H1 (cell line): ENCODE results near the gene RHEB. TPM values are rescaled to one million over a fixed set of nuclear protein-coding genes. Genes with fewer than 3 reads are reported as not detected.
A peak's percentile ranks its signal among the peaks of the same experiment; 100 is the strongest.

ENCODE experiments used
- CTCF ChIA-PET: fragments of 300-600 bp; sonication (Branson Sonifier 250); formaldehyde crosslinking; loops from one replicate; lab custom pipeline; 2021; ENCODE audit not compliant: partially characterized antibody; lab: Charles Lee
- POLR2A ChIA-PET: fragments of 300-600 bp; sonication (Branson Sonifier 250); formaldehyde crosslinking; loops from one replicate; lab custom pipeline; 2021; ENCODE audit warnings: inconsistent platforms; ENCODE audit not compliant: partially characterized antibody; lab: Charles Lee
- DNase-seq, 2 experiments: peaks; one replicate each; pipeline versions ENCODE4 v3.0.0 to v3.0.0-alpha.2; 2010 to 2022; ENCODE audit warnings: low spot score in 2 of 2, low read depth in 1 of 2, mixed read lengths in 1 of 2
- FAIRE-seq: peaks from 2 replicates; lab custom pipeline; 2011; peaks lifted over from hg19 to GRCh38; lab: Jason Lieb, UNC
- H2AFZ ChIP-seq: 2 replicates; pipeline ENCODE4 v1.8.1; 2012; ENCODE audit warnings: low read length, inconsistent platforms
- H2AK5ac ChIP-seq: 2 replicates; pipeline ENCODE4 v1.6.1; 2013; ENCODE audit warnings: low read depth, low read length
- H2BK120ac ChIP-seq: replicated peaks from 2 replicates; pipeline ENCODE3; 2013; ENCODE audit warnings: low read depth, low read length, inconsistent platforms
- H2BK12ac ChIP-seq: 2 replicates; pipeline ENCODE4 v1.6.1; 2013; ENCODE audit warnings: low read depth, low read length
- H2BK15ac ChIP-seq: 2 replicates; pipeline ENCODE4 v1.6.1; 2013; ENCODE audit warnings: low read length
- H2BK20ac ChIP-seq: 2 replicates; pipeline ENCODE4 v1.6.1; 2013; ENCODE audit warnings: low read length
- H2BK5ac ChIP-seq: 2 replicates; pipeline ENCODE4 v1.6.1; 2013; ENCODE audit warnings: low read depth, low read length
- H3K14ac ChIP-seq: 2 replicates; pipeline ENCODE4 v1.6.1; 2013; ENCODE audit warnings: inconsistent platforms; ENCODE audit not compliant: insufficient read length
- H3K18ac ChIP-seq: 2 replicates; pipeline ENCODE4 v1.6.1; 2013; ENCODE audit warnings: low read length; ENCODE audit errors: extremely low read depth
- H3K23ac ChIP-seq: 2 replicates; pipeline ENCODE4 v1.6.1; 2013; ENCODE audit warnings: inconsistent platforms; ENCODE audit not compliant: insufficient read length
- H3K23me2 ChIP-seq: 2 replicates; pipeline ENCODE4 v1.6.1; 2013; ENCODE audit warnings: low read depth, low read length
- H3K27ac ChIP-seq: 2 replicates; pipeline ENCODE4 v1.6.1; 2011; ENCODE audit warnings: low read depth, low read length, inconsistent platforms
- H3K27me3 ChIP-seq, 4 experiments: replicated peaks in 1 of 4; 1 replicate in 1 of 4; 2 replicates in 3 of 4; pipeline versions ENCODE4 v1.6.1 to v1.8.1; 2011 to 2013; ENCODE audit warnings: low read length in 3 of 4, mild to moderate bottlenecking in 3 of 4, inconsistent platforms in 2 of 4, mixed read lengths in 2 of 4, moderate library complexity in 1 of 4; ENCODE audit not compliant: control insufficient read depth in 3 of 4, insufficient read depth in 3 of 4; ENCODE audit errors: extremely low read depth in 1 of 4
- H3K36me3 ChIP-seq, 4 experiments: 2 replicates each; pipeline versions ENCODE4 v1.6.1 to v1.8.1; 2011 to 2013; ENCODE audit warnings: mild to moderate bottlenecking in 4 of 4, low read length in 3 of 4, moderate library complexity in 2 of 4, control low read depth in 1 of 4, inconsistent platforms in 1 of 4; ENCODE audit not compliant: insufficient read depth in 4 of 4, control insufficient read depth in 2 of 4
- H3K4ac ChIP-seq: replicated peaks from 2 replicates; pipeline ENCODE3; 2013; ENCODE audit warnings: low read length, low read depth, mixed read lengths, inconsistent platforms; ENCODE audit not compliant: insufficient read length
- H3K4me1 ChIP-seq, 4 experiments: replicated peaks in 1 of 4; 1 replicate in 1 of 4; 2 replicates in 3 of 4; pipeline versions ENCODE4 v1.6.1 to v1.8.1; 2011 to 2013; ENCODE audit warnings: low read length in 3 of 4, inconsistent platforms in 2 of 4, mixed read lengths in 1 of 4; ENCODE audit not compliant: insufficient read depth in 4 of 4, control insufficient read depth in 3 of 4
- H3K4me2 ChIP-seq, 2 experiments: 2 replicates each; pipeline versions ENCODE4 v1.6.1 to v1.8.1; 2011 to 2013; ENCODE audit warnings: low read depth in 2 of 2, low read length in 2 of 2, control low read depth in 1 of 2, inconsistent platforms in 1 of 2, mild to moderate bottlenecking in 1 of 2; ENCODE audit not compliant: insufficient read depth in 1 of 2
- H3K4me3 ChIP-seq, 4 experiments: fragments of 200-600, 300-600 bp in 1 of 4; sonication (generic), shearing (Covaris generic), sonication (Bioruptor Twin) in 1 of 4; 2 replicates each; pipeline versions ENCODE4 v1.5.1 to v1.8.1; 2011 to 2016; ENCODE audit warnings: low read length in 4 of 4, low read depth in 3 of 4, control low read depth in 2 of 4, inconsistent platforms in 2 of 4, mild to moderate bottlenecking in 2 of 4, mixed read lengths in 1 of 4, moderate library complexity in 1 of 4; ENCODE audit not compliant: insufficient read depth in 2 of 4; ENCODE audit errors: extremely low read depth in 1 of 4
- H3K56ac ChIP-seq: replicated peaks from 2 replicates; pipeline ENCODE3; 2013; ENCODE audit warnings: low read depth, mild to moderate bottlenecking, mixed read lengths, low read length, inconsistent platforms; ENCODE audit not compliant: insufficient read length
- H3K79me1 ChIP-seq: 2 replicates; pipeline ENCODE4 v1.6.1; 2013; ENCODE audit warnings: low read depth, low read length, control low read depth
- H3K79me2 ChIP-seq, 2 experiments: 2 replicates each; pipeline versions ENCODE4 v1.6.1 to v1.8.1; 2012 to 2013; ENCODE audit warnings: low read length in 2 of 2, mild to moderate bottlenecking in 2 of 2, inconsistent platforms in 1 of 2; ENCODE audit not compliant: insufficient read depth in 2 of 2, control insufficient read depth in 1 of 2
- H3K9ac ChIP-seq, 4 experiments: replicated peaks in 1 of 4; 1 replicate in 1 of 4; 2 replicates in 3 of 4; pipeline versions ENCODE4 v1.6.1 to v1.8.1; 2011 to 2013; ENCODE audit warnings: low read depth in 3 of 4, low read length in 3 of 4, control low read depth in 2 of 4, mild to moderate bottlenecking in 2 of 4, moderate library complexity in 2 of 4, inconsistent platforms in 1 of 4; ENCODE audit errors: extremely low read depth in 1 of 4
- H3K9me3 ChIP-seq, 2 experiments: 2 replicates each; pipeline versions ENCODE4 v1.6.1 to v1.8.1; 2012 to 2013; ENCODE audit warnings: mild to moderate bottlenecking in 2 of 2, moderate library complexity in 2 of 2, control low read depth in 1 of 2, inconsistent platforms in 1 of 2, low read depth in 1 of 2, low read length in 1 of 2, mixed read lengths in 1 of 2; ENCODE audit not compliant: insufficient read depth in 2 of 2
- H4K20me1 ChIP-seq, 2 experiments: replicated peaks in 1 of 2; 2 replicates each; pipeline versions ENCODE3 to v1.8.1; 2011 to 2013; ENCODE audit warnings: inconsistent platforms in 2 of 2, low read length in 2 of 2, mild to moderate bottlenecking in 1 of 2; ENCODE audit not compliant: insufficient read depth in 2 of 2, control insufficient read depth in 1 of 2
- H4K5ac ChIP-seq: 2 replicates; pipeline ENCODE4 v1.6.1; 2013; ENCODE audit warnings: low read length, low read depth, mixed read lengths, inconsistent platforms; ENCODE audit not compliant: insufficient read length
- H4K8ac ChIP-seq: 2 replicates; pipeline ENCODE4 v1.8.0; 2013; ENCODE audit warnings: mild to moderate bottlenecking, moderate library complexity, low read length, inconsistent platforms; ENCODE audit not compliant: insufficient read depth; ENCODE audit errors: extremely low read depth
- H4K91ac ChIP-seq: replicated peaks from 2 replicates; pipeline ENCODE3; 2013; ENCODE audit warnings: low read length, mixed read lengths, inconsistent platforms; ENCODE audit not compliant: insufficient read length
- EGR1 ChIP-seq: IDR thresholded peaks from 2 replicates; pipeline ENCODE4 v1.6.1; 2011; ENCODE audit warnings: low read depth, low read length, borderline replicate concordance
- HDAC6 ChIP-seq: IDR thresholded peaks from one replicate; pipeline ENCODE4 v1.7.1; 2012; ENCODE audit warnings: low read depth, mild to moderate bottlenecking, inconsistent platforms, low read length, moderate library complexity
- NRF1 ChIP-seq: IDR thresholded peaks from 2 replicates; pipeline ENCODE4 v1.6.1; 2011; ENCODE audit warnings: mild to moderate bottlenecking, low read depth, low read length, improper control_type of control experiment
- POLR2AphosphoS5 ChIP-seq: IDR thresholded peaks from 2 replicates; pipeline ENCODE4 v1.6.1; 2011; ENCODE audit warnings: low read depth, low read length
- YY1 ChIP-seq: IDR thresholded peaks from 2 replicates; pipeline ENCODE4 v1.6.1; 2011; ENCODE audit warnings: low read depth, mild to moderate bottlenecking, low read length
- WGBS, 2 experiments: shearing (Covaris generic) in 1 of 2; methylation state at CpG; one replicate each; pipeline versions ENCODE4 v1.1.6 to v1.1.7; 2013 to 2015; ENCODE audit warnings: low lambda C conversion rate in 2 of 2, mixed read lengths in 2 of 2, inconsistent platforms in 1 of 2, low coverage in 1 of 2, missing lambda C conversion rate in 1 of 2; ENCODE audit not compliant: insufficient replicate concordance in 2 of 2, insufficient coverage in 1 of 2, insufficient read length in 1 of 2; ENCODE audit errors: extremely low coverage in 1 of 2, missing lambda C conversion rate in 1 of 2; 5-methylcytosine and 5-hydroxymethylcytosine counted together
- polyA plus RNA-seq, 7 experiments: library from polyadenylated mRNA; depleted of rRNA in 3 of 7; stranded (reverse) in 5 of 7; unstranded in 2 of 7; fragments of >200 nt in 5 of 7; fragments of 200-250 nt in 2 of 7; gene quantifications; 1 replicate in 5 of 7; 2 replicates in 1 of 7; 4 replicates in 1 of 7; pipeline versions ENCODE4 v1.2.1 to v1.2.3, GENCODE V29; 2011 to 2013; ENCODE audit warnings: missing spikeins in 2 of 7, mixed read lengths in 2 of 7
- total RNA-seq: library from RNA; stranded (reverse); fragmentation: NEBNext Ultra II Directional; extraction: Animal tissue kit (Norgen Biotek cat#: 25700); gene quantifications from 2 replicates; pipeline ENCODE4 v1.2.1, GENCODE V29; 2021

Gene RHEB
- total and polyA plus RNA-seq, 2 of the 8 experiments (the other 6 are each of a cell fraction or from before 2014, with no cell fraction given) = 60.8 to 132 TPM

- ChIA-PET CTCF (interaction anchor here (0.7 to 13.7 kb wide), 34 partner anchors 8 to 1098 kb away, joined by 3 to 185 read pairs (median 6); partner anchors contain the start of gene CRYGN), POLR2A (interaction anchor here (1.0 to 2.3 kb wide), 4 partner anchors 8 to 39 kb away, joined by 3 to 8 read pairs (median 6); partner anchors contain the start of gene CRYGN)
- TF ChIP-seq NRF1 (no peak), HDAC6 (no peak), YY1 (no peak), EGR1 (no peak), POLR2AphosphoS5 (no peak)
- Histone ChIP-seq H3K4me3 (peak overlapping the region; percentile 20 to 62 (median 44)), H3K4me1 (peaks cover 0 to 10% (median under 1%) of the 10 kb centered on the region in 4 experiments; a peak in 5 of 7 replicates), H3K23ac (no peak overlapping the region), H2AFZ (no peak overlapping the region; the same call in 1 of the 2 replicates), H3K79me1 (no peaks in the 10 kb centered on the region), H4K8ac (no peak overlapping the region; the same call in 1 of the 2 replicates), H3K4me2 (peak overlapping the region; percentile 62 to 95), H3K23me2 (no peaks in the 10 kb centered on the region; the same call in 1 of the 2 replicates), H4K5ac (peak overlapping the region; percentile 35), H3K9ac (peak overlapping the region in 1 of 4 experiments; percentile 29; a peak in 1 of 7 replicates), H3K27me3 (peaks cover 0 to 12% (median 7%) of the 10 kb centered on the region in 4 experiments; a peak in 5 of 7 replicates), H3K4ac (no peak overlapping the region), H3K9me3 (no peaks in the 10 kb centered on the region), H2BK120ac (no peak overlapping the region), H4K20me1 (no peaks in the 10 kb centered on the region), H3K79me2 (no peaks in the 10 kb centered on the region), H2BK15ac (peak overlapping the region; percentile 72; the same call in 1 of the 2 replicates), H2BK5ac (0 out of 2 replicates have a peak overlapping the region, but pooled peaks have one; percentile 30), H4K91ac (peak overlapping the region; percentile 65), H3K14ac (no peak overlapping the region), H2BK12ac (no peak overlapping the region), H2AK5ac (no peak overlapping the region), H3K27ac (no peak overlapping the region), H2BK20ac (0 out of 2 replicates have a peak overlapping the region, but pooled peaks have one; percentile 48), H3K36me3 (no peaks in the 10 kb centered on the region), H3K56ac (no peak overlapping the region), H3K18ac (peak overlapping the region; percentile 48; the same call in 1 of the 2 replicates)
- FAIRE-seq = no peak
- DNase-seq = no peak
- 54% methylated on average over 26 of the region's 26 CpGs; no CpG with 5 or more reads in 1 of the 2 experiments for WGBS, 2 experiments
Measured at GRCh38 chr7:151447901-151448260, 71.8 kb downstream of the RHEB start.
